HEK293 (cell line): ENCODE measurements around the gene TCF7L2.

Source experiments
- CTCF ChIA-PET: fragments of 350-600 bp; formaldehyde crosslinking; extraction: SDS; loops from one replicate; lab custom pipeline; 2021; ENCODE audit warnings: antibody characterized with exemption; lab: Yijun Ruan, JAX
- POLR2A ChIA-PET: fragments of 300-600 bp; formaldehyde crosslinking; extraction: SDS; loops from one replicate; lab custom pipeline; 2020; ENCODE audit warnings: antibody characterized with exemption, inconsistent platforms; lab: Yijun Ruan, JAX
- H3K27ac ChIP-seq: fragments of 200-500 bp; sonication (Bioruptor generic); 2 replicates; pipeline ENCODE4 v1.5.1; 2014; ENCODE audit warnings: low read depth, low read length, control low read depth, inconsistent platforms; ENCODE audit errors: extremely low read depth
- H3K36me3 ChIP-seq, 2 experiments: fragments of 200-500 bp in 1 of 2; sonication (Bioruptor generic) in 1 of 2; 1 replicate in 1 of 2; 2 replicates in 1 of 2; pipeline ENCODE4 v1.5.1; 2014 to 2017; ENCODE audit warnings: inconsistent platforms in 2 of 2, low read length in 2 of 2; ENCODE audit not compliant: control insufficient read depth in 2 of 2, insufficient read depth in 1 of 2
- H3K4me1 ChIP-seq: fragments of 200-500 bp; sonication (Bioruptor generic); 2 replicates; pipeline ENCODE4 v1.5.1; 2014; ENCODE audit warnings: mild to moderate bottlenecking, low read length, inconsistent platforms; ENCODE audit not compliant: control insufficient read depth, insufficient read depth
- H3K4me3 ChIP-seq: 2 replicates; pipeline ENCODE4 v1.5.1; 2011; ENCODE audit warnings: low read depth, mild to moderate bottlenecking, control low read depth, low read length, moderate library complexity
- H3K9me3 ChIP-seq: fragments of 200-500 bp; sonication (Bioruptor generic); 2 replicates; pipeline ENCODE4 v1.5.1; 2014; ENCODE audit warnings: low read depth, low read length, inconsistent platforms; ENCODE audit not compliant: control insufficient read depth, insufficient read depth
- AEBP2 ChIP-seq: fragments of 450-650 bp; formaldehyde crosslinking; IDR thresholded peaks from 2 replicates; pipeline ENCODE4 v1.5.1; 2016; ENCODE audit warnings: missing biosample characterization, missing genetic modification characterization, borderline replicate concordance
- CTCF ChIP-seq: fragments of 450-650 bp; formaldehyde crosslinking; IDR thresholded peaks from 2 replicates; pipeline ENCODE4 v1.5.1; 2016; ENCODE audit warnings: missing biosample characterization, missing genetic modification characterization
- GLIS2 ChIP-seq: fragments of 450-650 bp; formaldehyde crosslinking; IDR thresholded peaks from 2 replicates; pipeline ENCODE4 v1.5.1; 2016; ENCODE audit warnings: missing biosample characterization, missing genetic modification characterization
- KLF8 ChIP-seq: fragments of 450-650 bp; formaldehyde crosslinking; IDR thresholded peaks from 2 replicates; pipeline ENCODE4 v1.5.1; 2016; ENCODE audit warnings: missing biosample characterization, missing genetic modification characterization
- OSR2 ChIP-seq: fragments of 450-650 bp; formaldehyde crosslinking; IDR thresholded peaks from 2 replicates; pipeline ENCODE4 v1.5.1; 2016; ENCODE audit warnings: missing biosample characterization, missing genetic modification characterization
- PRDM1 ChIP-seq: fragments of 450-650 bp; formaldehyde crosslinking; IDR thresholded peaks from 2 replicates; pipeline ENCODE4; 2016; ENCODE audit warnings: missing biosample characterization, missing genetic modification characterization
- SETDB1 ChIP-seq: IDR thresholded peaks from one replicate; pipeline ENCODE4 v1.6.1; 2017; ENCODE audit warnings: mild to moderate bottlenecking, low read length, moderate library complexity, mixed read lengths; ENCODE audit not compliant: insufficient read length
- TSHZ1 ChIP-seq: fragments of 450-650 bp; formaldehyde crosslinking; IDR thresholded peaks from 2 replicates; pipeline ENCODE4 v1.5.1; 2016; ENCODE audit warnings: missing biosample characterization, missing genetic modification characterization, borderline replicate concordance
- ZBTB20 ChIP-seq: fragments of 450-650 bp; formaldehyde crosslinking; IDR thresholded peaks from 2 replicates; pipeline ENCODE4 v1.5.1; 2016; ENCODE audit warnings: missing biosample characterization, missing genetic modification characterization
- ZBTB49 ChIP-seq: fragments of 450-650 bp; formaldehyde crosslinking; IDR thresholded peaks from 2 replicates; pipeline ENCODE4 v1.5.1; 2016; ENCODE audit warnings: missing biosample characterization, missing genetic modification characterization, low read depth
- ZFP69B ChIP-seq: fragments of 450-650 bp; formaldehyde crosslinking; IDR thresholded peaks from 2 replicates; pipeline ENCODE4 v1.5.1; 2016; ENCODE audit warnings: missing biosample characterization, missing genetic modification characterization
- ZNF132 ChIP-seq: fragments of 450-650 bp; formaldehyde crosslinking; IDR thresholded peaks from 2 replicates; pipeline ENCODE4 v1.5.1; 2017; ENCODE audit warnings: missing biosample characterization, missing genetic modification characterization, borderline replicate concordance
- ZNF280D ChIP-seq: fragments of 450-650 bp; formaldehyde crosslinking; IDR thresholded peaks from 2 replicates; pipeline ENCODE4 v1.5.1; 2016; ENCODE audit warnings: missing biosample characterization, missing genetic modification characterization
- ZNF341 ChIP-seq: fragments of 450-650 bp; formaldehyde crosslinking; IDR thresholded peaks from 2 replicates; pipeline ENCODE4; 2016; ENCODE audit warnings: low read depth, missing biosample characterization, missing genetic modification characterization
- ZNF350 ChIP-seq: fragments of 450-650 bp; formaldehyde crosslinking; IDR thresholded peaks from 2 replicates; pipeline ENCODE4 v1.5.0; 2017; ENCODE audit warnings: missing biosample characterization, mild to moderate bottlenecking, missing genetic modification characterization
- ZNF391 ChIP-seq: fragments of 450-650 bp; formaldehyde crosslinking; IDR thresholded peaks from 2 replicates; pipeline ENCODE4 v1.5.1; 2016; ENCODE audit warnings: low read depth, missing biosample characterization, missing genetic modification characterization, borderline replicate concordance
- ZNF426 ChIP-seq: fragments of 450-650 bp; formaldehyde crosslinking; IDR thresholded peaks from 2 replicates; pipeline ENCODE4 v1.5.1; 2017; ENCODE audit warnings: missing biosample characterization, missing genetic modification characterization, mild to moderate bottlenecking, inconsistent platforms, moderate library complexity
- ZNF529 ChIP-seq: fragments of 450-650 bp; formaldehyde crosslinking; IDR thresholded peaks from 2 replicates; pipeline ENCODE4 v1.5.1; 2017; ENCODE audit warnings: missing genetic modification characterization, missing biosample characterization; ENCODE audit not compliant: insufficient replicate concordance
- ZNF548 ChIP-seq: fragments of 450-650 bp; formaldehyde crosslinking; IDR thresholded peaks from 2 replicates; pipeline ENCODE4 v1.5.1; 2016; ENCODE audit warnings: missing biosample characterization, missing genetic modification characterization
- ZNF660 ChIP-seq: fragments of 450-650 bp; IDR thresholded peaks from 2 replicates; pipeline ENCODE4 v1.5.1; 2018; ENCODE audit warnings: missing biosample characterization, mild to moderate bottlenecking, missing genetic modification characterization

The TCF7L2 gene

GRCh38 chr10:113047963-113048781 is 98.1 kb downstream of the TCF7L2 start (continued):
- TF ChIP-seq AEBP2 (tag by site-specific recombination) (no peak), TSHZ1 (tag by site-specific recombination) (peak; percentile 70)

GRCh38 chr10:113049881-113050280 is 99.8 kb downstream of the TCF7L2 start:
- ChIA-PET POLR2A (no interaction called here), CTCF (interaction anchor here (0.6 to 0.7 kb wide), 2 partner anchors 13 to 84 kb away, joined by 4 read pairs; no protein-coding TSS in a partner anchor)

GRCh38 chr10:113052076-113052830 is 102.2 kb downstream of the TCF7L2 start:
- Histone ChIP-seq H3K27ac (no peak overlapping the region), H3K9me3 (no peaks in the 10 kb centered on the region), H3K4me1 (peaks cover 27% of the 10 kb centered on the region), H3K4me3 (no peak overlapping the region), H3K36me3 (peaks cover 0 to 4% of the 10 kb centered on the region in 2 experiments; a peak in 1 of 3 replicates)
- TF ChIP-seq CTCF (peak; percentile 45), PRDM1 (peak; percentile 44; the same call in 1 of the 2 replicates), ZNF280D (tag by site-specific recombination) (no peak)
- ChIA-PET CTCF (interaction anchor here (0.5 to 1.5 kb wide), 8 partner anchors 9 to 486 kb away, joined by 3 to 14 read pairs (median 3); no protein-coding TSS in a partner anchor), POLR2A (no interaction called here)

More at GRCh38 chr10:113049881-113050280, 99.8 kb downstream of the TCF7L2 start:
- H3K4me3 ChIP-seq = no peak overlapping the region
- no peaks in the 10 kb centered on the region for H3K9me3 ChIP-seq
- H3K27ac ChIP-seq = no peak overlapping the region
- TF ChIP-seq OSR2 (tag by site-specific recombination) (no peak), ZNF529 (tag by site-specific recombination) (no peak), ZNF548 (tag by site-specific recombination) (no peak), ZNF350 (tag by site-specific recombination) (no peak), ZNF341 (no peak), SETDB1 (no peak), ZNF426 (tag by site-specific recombination) (no peak), ZBTB49 (tag by site-specific recombination) (no peak), ZNF132 (tag by site-specific recombination) (no peak), KLF8 (tag by site-specific recombination) (no peak), ZFP69B (tag by site-specific recombination) (no peak), ZBTB20 (tag by site-specific recombination) (no peak), GLIS2 (tag by site-specific recombination) (no peak), ZNF660 (tag by site-specific recombination) (no peak), ZNF391 (tag by site-specific recombination) (no peak)
- H3K4me1 ChIP-seq = peaks cover 22% of the 10 kb centered on the region
- peaks cover 0 to 4% of the 10 kb centered on the region in 2 experiments; a peak in 1 of 3 replicates for H3K36me3 ChIP-seq
